Skeletal muscle tissue (tissue), 4 donors: Measurements from ENCODE around the gene CCDC14. TPM values are rescaled to one million over a fixed set of nuclear protein-coding genes. Genes with fewer than 3 reads are reported as not detected.
"Not testable (repeated sequence)": the region's sequence is repeated elsewhere in the genome, so short reads cannot be mapped to it uniquely, and the experiment has no call there.

Source experiments
- H3K27ac ChIP-seq: one replicate; pipeline ENCODE4 v1.7.0; 2013; ENCODE audit warnings: mild to moderate bottlenecking, low read depth, low read length, inconsistent platforms
- H3K27me3 ChIP-seq, 3 donors: one replicate each; pipeline ENCODE4 v1.7.0; 2013; ENCODE audit warnings: low read length in 3 of 3; ENCODE audit not compliant: control insufficient read depth in 3 of 3, insufficient read depth in 3 of 3
- H3K36me3 ChIP-seq, 3 donors: one replicate each; pipeline ENCODE4 v1.7.0; 2013; ENCODE audit warnings: low read length in 3 of 3; ENCODE audit not compliant: control insufficient read depth in 3 of 3, insufficient read depth in 3 of 3
- H3K4me1 ChIP-seq, 3 donors: one replicate each; pipeline ENCODE4 v1.7.0; 2013; ENCODE audit warnings: low read length in 3 of 3, mild to moderate bottlenecking in 3 of 3; ENCODE audit not compliant: control insufficient read depth in 3 of 3, insufficient read depth in 3 of 3
- H3K4me3 ChIP-seq, 3 donors: one replicate each; pipeline ENCODE4 v1.7.0; 2013; ENCODE audit warnings: low read length in 3 of 3
- H3K9ac ChIP-seq, 3 donors: one replicate each; pipeline ENCODE4 v1.7.0; 2013; ENCODE audit warnings: low read length in 3 of 3, mild to moderate bottlenecking in 3 of 3, moderate library complexity in 2 of 3, low read depth in 1 of 3
- H3K9me3 ChIP-seq, 3 donors: one replicate each; pipeline ENCODE4 v1.7.0; 2013; ENCODE audit warnings: low read length in 3 of 3; ENCODE audit not compliant: control insufficient read depth in 3 of 3
- total RNA-seq: library from RNA; depleted of rRNA; stranded (reverse); fragments of >200 nt; gene quantifications from one replicate; pipeline ENCODE4 v1.2.3, GENCODE V29; 2014
- donor health status: Osteomylitis.

Gene CCDC14
- total RNA-seq, 1 donor from 2014 or later = 24.5 TPM

DNA sequence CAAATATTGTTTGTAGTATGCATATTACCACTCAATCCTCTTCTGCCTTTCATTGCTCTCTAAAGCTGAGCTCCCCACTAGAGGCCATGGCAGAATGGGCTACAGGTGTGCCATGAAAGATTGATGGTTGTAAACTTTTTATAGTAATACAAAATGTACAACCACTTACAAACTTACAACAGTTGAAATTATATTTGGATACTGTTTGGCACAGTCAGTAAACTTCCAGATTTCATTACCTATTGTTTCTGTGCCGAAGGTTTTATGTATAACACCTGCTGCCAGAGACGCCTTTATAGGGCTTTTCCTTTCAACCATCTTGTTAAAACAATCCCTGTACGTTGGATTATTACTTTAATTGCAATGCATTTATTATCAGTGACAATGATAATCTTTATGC is 23.9 kb upstream of the CCDC14 start:
- no peak overlapping the region for H3K9ac ChIP-seq

DNA sequence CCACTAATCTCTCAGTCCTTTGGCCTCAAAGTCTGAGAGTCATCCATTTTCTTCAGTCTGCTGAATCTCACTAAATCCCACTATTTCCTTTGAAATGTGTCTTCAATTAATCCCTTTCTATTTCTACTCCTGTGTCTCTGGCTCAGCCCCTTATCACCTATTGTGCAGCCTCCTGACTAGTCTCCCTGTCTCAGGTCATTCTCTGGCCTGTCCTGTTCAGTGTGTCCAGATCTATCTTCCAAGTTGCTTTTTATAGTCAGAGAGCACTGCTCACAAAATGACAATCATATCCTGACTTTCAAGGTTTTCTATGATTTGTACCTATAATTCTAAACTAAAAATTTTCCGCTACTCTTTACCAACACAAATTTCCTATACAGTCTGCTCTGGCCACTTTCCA is 23.3 kb upstream of the CCDC14 start:
- H3K4me3 ChIP-seq = no peak overlapping the region
- H3K27ac ChIP-seq = no peak overlapping the region
- H3K27me3 ChIP-seq = peaks cover 6 to 15% (median 8%) of the 10 kb centered on the region in 3 donors
- peaks cover 2 to 5% (median 5%) of the 10 kb centered on the region in 3 donors for H3K4me1 ChIP-seq
- no peaks in the 10 kb centered on the region for H3K9me3 ChIP-seq
- H3K9ac ChIP-seq = no peak overlapping the region
- H3K36me3 ChIP-seq = no peaks in the 10 kb centered on the region

More for the DNA sequence above, 23.9 kb upstream of the CCDC14 start:
- H3K4me1 ChIP-seq = peaks cover 2 to 3% (median 3%) of the 10 kb centered on the region in 3 donors
- no peaks in the 10 kb centered on the region for H3K9me3 ChIP-seq
- H3K36me3 ChIP-seq = no peaks in the 10 kb centered on the region
- peaks cover 6 to 15% (median 10%) of the 10 kb centered on the region in 3 donors for H3K27me3 ChIP-seq
- H3K4me3 ChIP-seq = no peak overlapping the region
- no peak overlapping the region for H3K27ac ChIP-seq

- not testable (repeated sequence) for H3K9me3 ChIP-seq, H3K4me1 ChIP-seq, H3K9ac ChIP-seq, H3K27me3 ChIP-seq, H3K27ac ChIP-seq, H3K4me3 ChIP-seq, H3K36me3 ChIP-seq
Measured at GRCh38 chr3:123981317-123981716, 20.3 kb upstream of the CCDC14 start.

- peaks cover 5 to 10% (median 6%) of the 10 kb centered on the region in 3 donors for H3K27me3 ChIP-seq
- no peak overlapping the region for H3K9ac ChIP-seq
- no peaks in the 10 kb centered on the region for H3K36me3 ChIP-seq
- H3K4me1 ChIP-seq = peaks cover 2 to 5% (median 5%) of the 10 kb centered on the region in 3 donors
- H3K27ac ChIP-seq = no peak overlapping the region
- H3K9me3 ChIP-seq = no peaks in the 10 kb centered on the region
- no peak overlapping the region for H3K4me3 ChIP-seq
Measured at GRCh38 chr3:123980539-123980938, 19.5 kb upstream of the CCDC14 start.

GRCh38 chr3:123979525-123980501 is 18.8 kb upstream of the CCDC14 start:
- H3K4me1 ChIP-seq, H3K36me3 ChIP-seq, H3K9me3 ChIP-seq, H3K27ac ChIP-seq, H3K27me3 ChIP-seq: not testable (repeated sequence)
- H3K9ac ChIP-seq = peak overlapping the region in 1 of 3 donors; percentile 45
- H3K4me3 ChIP-seq = peak overlapping the region in 2 of 3 donors; percentile 51 to 58

GRCh38 chr3:123976904-123977303 is 15.9 kb upstream of the CCDC14 start:
- not testable (repeated sequence) for H3K36me3 ChIP-seq, H3K4me1 ChIP-seq, H3K9me3 ChIP-seq, H3K9ac ChIP-seq, H3K27me3 ChIP-seq, H3K4me3 ChIP-seq, H3K27ac ChIP-seq

DNA sequence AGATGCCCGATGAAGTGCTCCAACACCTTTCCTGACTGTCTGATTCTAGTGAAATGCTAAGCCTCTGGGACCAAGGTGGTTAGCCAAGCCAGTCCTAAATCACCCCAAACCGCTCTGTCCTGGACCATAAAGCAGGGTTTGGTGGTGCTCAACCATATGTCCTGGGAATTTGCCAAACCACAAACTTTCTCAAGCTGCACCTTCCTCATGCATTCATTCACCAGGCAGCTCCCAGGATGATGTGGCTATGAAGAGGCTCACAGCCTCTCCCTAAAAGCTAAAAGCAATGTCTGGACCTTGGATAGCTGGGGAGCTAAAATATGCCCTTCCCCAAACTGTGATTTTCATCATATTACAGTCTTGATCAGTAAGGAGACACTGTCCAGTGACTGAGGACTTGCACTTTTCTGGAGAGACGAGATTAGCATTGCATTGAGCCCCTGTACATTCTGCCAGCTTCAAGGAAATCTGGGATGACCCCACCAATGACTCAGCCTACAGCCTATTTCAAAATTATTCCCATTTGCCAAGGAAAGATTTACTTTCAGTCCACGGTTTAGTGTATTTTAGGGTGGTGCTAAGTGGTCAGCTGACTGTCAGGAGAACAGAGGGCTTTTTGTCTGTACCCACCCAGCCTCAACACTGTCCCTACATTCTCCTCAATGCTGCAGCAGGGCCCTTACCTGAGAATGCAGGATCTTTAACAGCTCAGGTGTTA is 15.3 kb upstream of the CCDC14 start:
- not testable (repeated sequence) for H3K9me3 ChIP-seq, H3K4me3 ChIP-seq, H3K4me1 ChIP-seq, H3K36me3 ChIP-seq, H3K27me3 ChIP-seq, H3K27ac ChIP-seq, H3K9ac ChIP-seq

DNA sequence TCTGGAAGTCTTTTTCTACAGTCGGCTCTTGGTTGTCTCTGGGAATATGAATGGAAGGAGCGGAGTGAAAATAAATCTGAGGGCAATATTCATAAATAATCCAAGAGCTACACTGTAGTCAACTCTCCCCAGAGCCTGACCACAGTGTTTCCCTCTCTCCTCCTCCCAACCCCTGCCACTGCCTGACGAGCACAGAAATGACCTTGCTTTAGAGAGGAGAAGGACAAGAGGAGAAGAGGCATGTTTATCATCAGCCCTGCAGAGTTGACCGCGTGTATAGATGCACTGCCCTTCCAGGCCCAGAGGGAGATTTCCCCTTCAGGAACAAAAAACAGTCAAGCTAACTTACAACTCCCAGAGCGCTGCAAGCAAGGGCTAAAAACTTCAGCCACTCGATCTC is 14.0 kb upstream of the CCDC14 start:
- H3K27me3 ChIP-seq, H3K4me1 ChIP-seq, H3K9me3 ChIP-seq, H3K36me3 ChIP-seq, H3K27ac ChIP-seq, H3K9ac ChIP-seq, H3K4me3 ChIP-seq: not testable (repeated sequence)

- Histone ChIP-seq H3K9ac (no peak overlapping the region), H3K27me3 (peaks cover 0 to 7% (median 3%) of the 10 kb centered on the region in 3 donors), H3K36me3 (no peaks in the 10 kb centered on the region), H3K4me1 (no peaks in the 10 kb centered on the region), H3K4me3 (no peak overlapping the region), H3K9me3 (no peaks in the 10 kb centered on the region), H3K27ac (no peak overlapping the region)
Measured at GRCh38 chr3:123971406-123971805, 10.4 kb upstream of the CCDC14 start.

DNA sequence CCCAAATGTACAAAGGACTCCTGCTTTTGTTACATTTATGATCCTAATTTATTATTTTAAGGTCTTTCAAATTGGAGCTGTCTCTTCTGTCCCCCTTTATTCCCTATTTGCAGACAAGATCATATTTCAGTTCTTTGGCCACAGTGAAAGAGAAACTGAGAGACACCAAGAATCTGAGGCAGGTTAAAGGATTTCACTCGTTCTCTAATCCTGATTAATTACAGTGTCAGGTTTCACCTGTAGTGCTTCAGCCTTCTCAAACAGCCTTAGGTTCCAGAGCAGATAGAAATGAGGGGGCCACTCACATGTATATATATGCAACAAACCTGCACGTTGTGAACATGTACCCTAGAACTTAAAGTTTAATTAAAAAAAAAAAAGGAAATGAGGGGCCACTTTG is 6.2 kb upstream of the CCDC14 start:
- H3K36me3 ChIP-seq, H3K9ac ChIP-seq, H3K9me3 ChIP-seq, H3K4me3 ChIP-seq, H3K27me3 ChIP-seq, H3K4me1 ChIP-seq, H3K27ac ChIP-seq: not testable (repeated sequence)
